ENCODE measurements around the gene IL6R. TPM values are rescaled to one million over a fixed set of nuclear protein-coding genes. Genes with fewer than 3 reads are reported as not detected.
"Not testable (repeated sequence)": the region's sequence is repeated elsewhere in the genome, so short reads cannot be mapped to it uniquely, and the experiment has no call there.

The IL6R gene
- total and polyA plus RNA-seq, 8 donors = 1.9 to 73.9 (median 21.1) TPM

DNA sequence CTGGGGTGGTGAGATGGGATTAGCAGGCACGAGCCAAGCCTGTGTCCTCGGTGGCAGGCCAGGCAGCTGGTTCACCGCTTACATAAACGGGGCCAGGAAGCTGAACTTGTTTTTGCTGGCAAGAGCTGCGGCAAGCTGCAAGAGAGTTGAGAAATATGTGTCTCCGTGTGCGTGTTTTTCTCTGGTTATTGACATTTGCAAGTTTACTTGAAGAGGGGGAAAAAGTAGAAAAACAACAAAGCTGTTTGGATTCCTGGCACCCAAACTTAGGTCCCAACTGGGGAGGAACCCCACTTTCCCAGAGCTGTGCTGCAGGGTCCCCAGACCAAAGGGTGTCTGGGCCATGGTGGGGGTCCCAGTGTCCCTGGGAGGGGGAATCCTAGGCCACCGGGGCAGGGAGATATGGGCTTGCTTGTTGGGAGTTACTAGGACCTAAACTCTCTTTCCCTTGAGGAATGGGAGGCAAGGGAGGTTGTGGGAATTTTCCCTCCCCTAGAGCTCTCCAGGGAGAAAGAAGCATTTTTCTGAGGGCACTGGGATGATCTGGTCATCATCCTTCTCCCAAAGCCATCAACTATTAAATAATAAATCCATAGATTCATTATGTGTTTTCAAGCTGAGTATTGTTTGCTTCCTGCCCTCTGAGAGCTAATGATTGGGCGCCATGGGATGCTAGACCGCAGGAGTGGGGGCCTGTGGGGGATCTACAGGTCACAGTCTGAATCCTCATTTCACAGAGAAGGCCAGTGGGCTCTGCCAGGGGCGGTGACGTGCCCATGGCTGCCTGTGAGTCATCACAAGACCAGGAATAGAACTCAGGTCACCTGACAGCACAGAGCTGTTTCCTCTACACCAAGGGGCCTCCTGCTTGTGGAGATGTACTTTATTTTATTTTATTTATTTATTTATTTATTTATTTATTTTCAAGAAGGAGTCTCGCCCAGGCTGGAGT is 14.8 kb downstream of the IL6R start:
- Histone ChIP-seq H3K27ac (peak overlapping the region; percentile 69 to 97 (median 95)), H3K27me3 (no peaks in the 10 kb centered on the region), H3K36me3 (no peaks in the 10 kb centered on the region), H3K4me1 (peaks cover 79 to 100% (median 90%) of the 10 kb centered on the region in 4 donors), H3K9me3 (no peaks in the 10 kb centered on the region), H3K4me3 (peak overlapping the region in 1 of 4 donors; percentile 14)
- TF ChIP-seq EP300 (IDR thresholded peaks at IDR 0.05) = peak; percentile 76
- no peak for TF ChIP-seq POLR2A (IDR thresholded peaks at IDR 0.05)
- TF ChIP-seq POLR2AphosphoS5 (IDR thresholded peaks at IDR 0.05) = peak; percentile 83 to 99 (median 91)
- DNase-seq = peak; percentile 90 to 92
- 18 to 26% (median 24%) methylated on average over 13 of the region's 13 CpGs for WGBS, 5 donors
- intact Hi-C loops (cut with DNase I; ENCODE audit: low total_unique reads) = no loop called here

DNA sequence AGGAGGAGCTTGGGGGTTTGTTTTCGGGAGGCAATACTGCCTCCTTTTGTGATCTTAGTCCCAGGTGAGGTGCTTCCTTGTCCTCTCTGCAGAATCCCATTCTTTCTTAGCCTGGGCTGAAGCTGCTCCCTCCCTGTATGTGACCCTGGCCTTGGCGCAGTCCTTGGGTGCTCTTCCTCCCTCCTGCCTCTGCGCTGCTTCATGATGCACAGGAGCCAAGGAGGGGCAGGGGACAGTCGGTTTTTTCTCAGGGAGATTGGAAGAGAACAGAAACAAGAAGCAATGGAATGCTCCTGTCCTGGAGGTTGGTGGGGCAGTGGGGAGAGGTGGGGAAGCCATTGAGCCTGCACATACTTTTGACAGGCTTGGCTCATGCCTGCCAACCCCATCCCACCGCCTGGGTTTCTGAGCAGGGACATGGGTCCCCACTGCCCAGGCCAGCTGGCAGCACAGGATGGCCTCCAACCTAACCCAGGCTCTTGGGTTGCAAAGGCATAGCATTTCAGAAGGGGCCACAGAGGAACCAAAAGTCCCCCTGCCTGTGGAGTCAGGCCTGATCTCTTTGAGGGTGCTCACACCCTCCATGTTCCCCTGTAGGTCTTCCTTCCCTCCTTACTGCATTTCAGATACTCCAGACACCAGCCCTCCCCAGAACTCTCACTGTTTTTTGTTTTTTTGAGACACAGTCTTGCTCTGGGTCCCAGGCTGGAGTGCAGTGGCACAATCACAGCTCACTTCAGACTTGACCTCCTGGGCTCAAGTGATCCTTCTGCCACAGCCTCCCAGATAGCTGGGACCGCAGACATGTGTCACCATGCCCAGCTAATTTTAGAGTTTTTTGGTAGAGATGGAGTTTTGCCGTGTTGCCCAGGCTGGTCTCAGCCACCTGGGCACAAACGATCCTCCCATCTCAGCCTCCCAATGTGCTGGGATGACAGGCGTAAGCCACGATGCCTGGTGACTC is 16.1 kb downstream of the IL6R start:
- H3K27ac ChIP-seq = peak overlapping the region in 4 of 5 donors; percentile 90 to 97 (median 96)
- H3K9me3 ChIP-seq = no peaks in the 10 kb centered on the region
- intact Hi-C loops (cut with DNase I; ENCODE audit: low total_unique reads) = no loop called here
- H3K4me1 ChIP-seq = peaks cover 85 to 99% (median 92%) of the 10 kb centered on the region in 4 donors
- no peaks in the 10 kb centered on the region for H3K27me3 ChIP-seq
- no peak for TF ChIP-seq POLR2A (IDR thresholded peaks at IDR 0.05)
- TF ChIP-seq, protein P1, sequence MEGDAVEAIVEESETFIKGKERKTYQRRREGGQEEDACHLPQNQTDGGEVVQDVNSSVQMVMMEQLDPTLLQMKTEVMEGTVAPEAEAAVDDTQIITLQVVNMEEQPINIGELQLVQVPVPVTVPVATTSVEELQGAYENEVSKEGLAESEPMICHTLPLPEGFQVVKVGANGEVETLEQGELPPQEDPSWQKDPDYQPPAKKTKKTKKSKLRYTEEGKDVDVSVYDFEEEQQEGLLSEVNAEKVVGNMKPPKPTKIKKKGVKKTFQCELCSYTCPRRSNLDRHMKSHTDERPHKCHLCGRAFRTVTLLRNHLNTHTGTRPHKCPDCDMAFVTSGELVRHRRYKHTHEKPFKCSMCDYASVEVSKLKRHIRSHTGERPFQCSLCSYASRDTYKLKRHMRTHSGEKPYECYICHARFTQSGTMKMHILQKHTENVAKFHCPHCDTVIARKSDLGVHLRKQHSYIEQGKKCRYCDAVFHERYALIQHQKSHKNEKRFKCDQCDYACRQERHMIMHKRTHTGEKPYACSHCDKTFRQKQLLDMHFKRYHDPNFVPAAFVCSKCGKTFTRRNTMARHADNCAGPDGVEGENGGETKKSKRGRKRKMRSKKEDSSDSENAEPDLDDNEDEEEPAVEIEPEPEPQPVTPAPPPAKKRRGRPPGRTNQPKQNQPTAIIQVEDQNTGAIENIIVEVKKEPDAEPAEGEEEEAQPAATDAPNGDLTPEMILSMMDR (IDR thresholded peaks at IDR 0.05) = no peak
- no peak for TF ChIP-seq POLR2AphosphoS5 (IDR thresholded peaks at IDR 0.05)
- no peak for TF ChIP-seq EP300 (IDR thresholded peaks at IDR 0.05)
- 75 to 93% (median 91%) methylated on average over 9 to 10 of the region's 10 CpGs for WGBS, 5 donors
- H3K4me3 ChIP-seq = no peak overlapping the region
- no peak for DNase-seq
- no peaks in the 10 kb centered on the region for H3K36me3 ChIP-seq

DNA sequence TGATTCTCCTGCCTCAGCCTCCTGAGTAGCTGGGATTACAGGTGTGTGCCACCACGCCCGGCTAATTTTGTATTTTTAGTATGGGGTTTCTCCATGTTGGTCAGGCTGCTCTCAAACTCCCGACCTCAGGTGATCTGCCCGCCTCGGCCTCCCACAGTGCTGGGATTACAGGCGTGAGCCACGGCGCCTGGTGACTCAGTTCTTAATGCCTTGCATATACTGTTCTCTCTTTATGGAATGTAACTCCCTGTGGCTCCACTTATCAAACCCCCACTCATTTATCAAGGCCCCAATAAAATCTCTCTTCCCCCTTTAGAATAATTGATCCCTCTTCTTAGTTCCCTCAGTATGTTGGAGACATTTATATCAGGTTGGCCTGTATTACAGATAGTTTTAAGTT is 16.9 kb downstream of the IL6R start:
- intact Hi-C loops (cut with DNase I; ENCODE audit: low total_unique reads); DNase-seq; H3K9me3 ChIP-seq; H3K27me3 ChIP-seq; H3K4me3 ChIP-seq; H3K36me3 ChIP-seq: not testable (repeated sequence)
- peak overlapping the region in 4 of 5 donors; percentile 90 to 97 (median 96) for H3K27ac ChIP-seq
- peaks cover 86 to 99% (median 93%) of the 10 kb centered on the region in 4 donors for H3K4me1 ChIP-seq
- 76 to 95% (median 91%) methylated on average over 8 of the region's 8 CpGs for WGBS, 5 donors

- no peak overlapping the region for H3K4me3 ChIP-seq
- H3K27ac ChIP-seq = peak overlapping the region in 4 of 5 donors; percentile 22 to 97 (median 93)
- TF ChIP-seq POLR2AphosphoS5 (IDR thresholded peaks at IDR 0.05) (no peak), EP300 (IDR thresholded peaks at IDR 0.05) (no peak), POLR2A (IDR thresholded peaks at IDR 0.05) (no peak)
- TF ChIP-seq, protein P1 (IDR thresholded peaks at IDR 0.05) = no peak
- intact Hi-C loops (cut with DNase I; ENCODE audit: low total_unique reads) = no loop called here
- H3K4me1 ChIP-seq = peaks cover 86 to 99% (median 93%) of the 10 kb centered on the region in 4 donors
- no peaks in the 10 kb centered on the region for H3K9me3 ChIP-seq
- 78 to 85% (median 81%) methylated on average over 9 of the region's 9 CpGs for WGBS, 5 donors
- no peak for DNase-seq
- H3K36me3 ChIP-seq = no peaks in the 10 kb centered on the region
- no peaks in the 10 kb centered on the region for H3K27me3 ChIP-seq
These were observed 17.4 kb downstream of the IL6R start for GRCh38 chr1:154422521-154422920.
